Measurements from ENCODE around the gene TMED10.

- TF ChIP-seq CTCF (IDR thresholded peaks at IDR 0.05): no peak
- no peak for TF ChIP-seq EZH2phosphoT487 (IDR thresholded peaks at IDR 0.05)
Measured at GRCh38 chr14:75208843-75209242, 32.4 kb upstream of the TMED10 start.

All from neural progenitor cell (in vitro differentiated cells).